ENCODE measurements around the gene PBX4.

DNA sequence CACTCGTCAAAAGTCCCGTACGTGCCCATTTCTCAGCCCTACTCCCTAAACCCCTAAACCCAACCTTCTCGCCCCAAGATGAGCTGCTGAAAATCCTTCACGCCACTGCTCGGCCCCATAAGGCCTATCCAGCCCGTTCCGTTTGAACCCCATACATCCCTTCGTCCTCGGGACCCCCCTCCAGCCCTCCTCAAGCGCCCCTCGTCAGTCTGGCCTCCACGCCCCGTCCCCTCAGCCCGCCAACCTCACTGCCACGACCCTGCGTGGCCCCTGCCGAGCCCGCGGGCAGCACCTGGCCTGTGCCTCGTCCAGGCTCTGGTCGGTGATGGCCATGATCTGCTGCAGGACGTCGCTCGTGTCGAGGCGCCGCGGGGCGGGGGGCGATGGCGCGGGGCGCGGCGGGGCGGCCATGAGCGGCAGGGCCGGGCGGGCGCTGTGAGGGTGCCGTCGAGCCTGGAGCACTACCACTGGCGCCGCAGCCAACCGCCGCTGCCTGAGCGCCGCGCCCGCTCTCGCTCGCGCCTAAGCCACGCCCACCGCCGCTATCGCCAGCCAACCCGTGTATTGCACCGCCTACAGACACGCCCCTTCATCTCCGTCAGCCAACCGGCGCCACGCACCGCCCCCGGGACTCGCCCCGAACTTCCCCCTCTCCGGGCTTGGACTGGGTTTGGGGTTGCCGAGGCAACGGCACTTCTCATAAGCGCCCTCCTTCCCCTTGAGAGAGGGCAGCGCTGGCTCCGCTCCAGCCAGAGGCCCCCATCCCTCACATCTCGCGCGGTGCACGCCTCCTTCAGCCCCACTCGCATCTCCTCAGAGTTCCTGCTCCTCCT is at the start of gene PBX4:
- TF ChIP-seq EZH2phosphoT487 (IDR thresholded peaks at IDR 0.05; ENCODE audit: insufficient read depth, low read depth) (no peak), EZH2 (IDR thresholded peaks at IDR 0.05; ENCODE audit: insufficient read depth, poor library complexity, severe bottlenecking) (no peak)
